Measurements from ENCODE around the gene STKLD1. TPM values are rescaled to one million over a fixed set of nuclear protein-coding genes. Genes with fewer than 3 reads are reported as not detected.

Gene STKLD1
- total RNA-seq, 4 donors from 2014 or later = 0.22 to 1.0 (median 0.69) TPM

- TF ChIP-seq CTCF (IDR thresholded peaks at IDR 0.05) (no peak), EP300 (IDR thresholded peaks at IDR 0.05) (no peak), POLR2A (IDR thresholded peaks at IDR 0.05) (no peak)
- peaks cover 0 to 64% (median 0%) of the 10 kb centered on the region in 3 donors for H3K36me3 ChIP-seq
- DNase-seq (ENCODE audit: low spot score in 2 of 2) = no peak
- no peak overlapping the region for H3K27ac ChIP-seq
- H3K4me3 ChIP-seq = no peak overlapping the region
- H3K4me1 ChIP-seq = peaks cover 0 to 55% (median 22%) of the 10 kb centered on the region in 4 donors
- WGBS, 2 donors = 57 to 74% methylated on average over 6 to 14 of the region's 14 CpGs
- no peaks in the 10 kb centered on the region for H3K9me3 ChIP-seq
- no peaks in the 10 kb centered on the region for H3K27me3 ChIP-seq
Measured at GRCh38 chr9:133357656-133358055, 18.5 kb upstream of the STKLD1 start.

GRCh38 chr9:133359399-133360175 is 16.6 kb upstream of the STKLD1 start:
- DNase-seq (ENCODE audit: low spot score in 2 of 2) = no peak
- Histone ChIP-seq H3K27ac (no peak overlapping the region), H3K9me3 (no peaks in the 10 kb centered on the region), H3K4me1 (peaks cover 0 to 49% (median 22%) of the 10 kb centered on the region in 4 donors), H3K4me3 (no peak overlapping the region), H3K27me3 (no peaks in the 10 kb centered on the region), H3K36me3 (peaks cover 0 to 64% (median 0%) of the 10 kb centered on the region in 3 donors)
- TF ChIP-seq POLR2A (IDR thresholded peaks at IDR 0.05) = no peak
- TF ChIP-seq CTCF (IDR thresholded peaks at IDR 0.05) = peak in 1 of 5 experiments; percentile 15
- WGBS, 2 donors = 65 to 68% methylated on average over 14 to 20 of the region's 20 CpGs

- TF ChIP-seq POLR2A (IDR thresholded peaks at IDR 0.05) (no peak), CTCF (IDR thresholded peaks at IDR 0.05) (no peak), EP300 (IDR thresholded peaks at IDR 0.05) (no peak)
- Histone ChIP-seq H3K27me3 (no peaks in the 10 kb centered on the region), H3K27ac (no peak overlapping the region), H3K36me3 (peaks cover 0 to 73% (median 0%) of the 10 kb centered on the region in 3 donors), H3K4me3 (no peak overlapping the region), H3K9me3 (no peaks in the 10 kb centered on the region), H3K4me1 (peaks cover 0 to 38% (median 11%) of the 10 kb centered on the region in 4 donors)
- DNase-seq (ENCODE audit: low spot score in 2 of 2) = no peak
- WGBS, 2 donors = 76 to 83% methylated on average over 21 of the region's 21 CpGs
Measured at GRCh38 chr9:133360400-133361393, 15.5 kb upstream of the STKLD1 start.

- Histone ChIP-seq H3K4me3 (no peak overlapping the region), H3K27ac (no peak overlapping the region), H3K27me3 (no peaks in the 10 kb centered on the region), H3K36me3 (peaks cover 0 to 82% (median 0%) of the 10 kb centered on the region in 3 donors), H3K4me1 (peaks cover 0 to 35% (median 10%) of the 10 kb centered on the region in 4 donors), H3K9me3 (no peaks in the 10 kb centered on the region)
- no peak for TF ChIP-seq EP300 (IDR thresholded peaks at IDR 0.05)
- TF ChIP-seq CTCF (IDR thresholded peaks at IDR 0.05) = no peak
- TF ChIP-seq POLR2A (IDR thresholded peaks at IDR 0.05) = no peak
- no peak for DNase-seq (ENCODE audit: low spot score in 2 of 2)
- 72 to 74% methylated on average over 13 of the region's 13 CpGs for WGBS, 2 donors
Measured at GRCh38 chr9:133361507-133362092, 14.6 kb upstream of the STKLD1 start.

Data from tibial nerve (tissue), 4 donors.